GM12892 (cell line): ENCODE measurements around the gene PDE6G.
A peak's percentile ranks its signal among the peaks of the same experiment; 100 is the strongest.

ENCODE experiments used
- POLR2A ChIP-seq: IDR thresholded peaks from 2 replicates; pipeline ENCODE4 v1.6.1; 2011; ENCODE audit warnings: low read depth, low read length, control low read depth
- POLR2AphosphoS5 ChIP-seq: IDR thresholded peaks from 2 replicates; pipeline ENCODE4 v1.6.1; 2011; ENCODE audit warnings: low read depth, low read length, control low read depth

- TF ChIP-seq POLR2A (0 out of 2 replicates have a peak, but pooled peaks have one; percentile 23), POLR2AphosphoS5 (no peak)
These were observed 40.0 kb upstream of the PDE6G start for GRCh38 chr17:81696218-81696941.
